Ishikawa (cell line): Measurements from ENCODE around the gene IFNL3.
"Not testable (repeated sequence)": the region's sequence is repeated elsewhere in the genome, so short reads cannot be mapped to it uniquely, and the experiment has no call there.

ENCODE experiments used
- CEBPB ChIP-seq: IDR thresholded peaks from 2 replicates; pipeline ENCODE4 v1.6.1; 2012
- CREB1 ChIP-seq: IDR thresholded peaks from 2 replicates; pipeline ENCODE4 v1.6.1; 2012; ENCODE audit warnings: low read depth
- EGR1 ChIP-seq: IDR thresholded peaks from 2 replicates; pipeline ENCODE4 v1.6.1; 2012
- EP300 ChIP-seq: IDR thresholded peaks from 2 replicates; pipeline ENCODE4 v1.6.1; 2012; ENCODE audit warnings: borderline replicate concordance
- FOXM1 ChIP-seq: IDR thresholded peaks from 2 replicates; pipeline ENCODE4 v1.6.1; 2012; ENCODE audit warnings: low read depth, borderline replicate concordance
- MAX ChIP-seq: IDR thresholded peaks from 2 replicates; pipeline ENCODE4 v1.6.1; 2012
- NFIC ChIP-seq: IDR thresholded peaks from 2 replicates; pipeline ENCODE4 v1.6.1; 2012
- RAD21 ChIP-seq: IDR thresholded peaks from 2 replicates; pipeline ENCODE4 v1.6.1; 2012; ENCODE audit warnings: low read depth
- TAF1 ChIP-seq: IDR thresholded peaks from 2 replicates; pipeline ENCODE4 v1.6.1; 2012; ENCODE audit warnings: low read depth, mild to moderate bottlenecking
- TCF12 ChIP-seq: IDR thresholded peaks from 2 replicates; pipeline ENCODE4 v1.6.1; 2012; ENCODE audit warnings: low read depth
- TEAD4 ChIP-seq: IDR thresholded peaks from 2 replicates; pipeline ENCODE4 v1.6.1; 2012
- USF1 ChIP-seq: IDR thresholded peaks from 2 replicates; pipeline ENCODE4 v1.6.1; 2012
- YY1 ChIP-seq: IDR thresholded peaks from 2 replicates; pipeline ENCODE4 v1.6.1; 2012; ENCODE audit warnings: low read depth
- ZBTB7A ChIP-seq: IDR thresholded peaks from 2 replicates; pipeline ENCODE4 v1.6.1; 2012; ENCODE audit warnings: low read depth
- TF ChIP-seq, protein P1 (sequence below): IDR thresholded peaks from 2 replicates; pipeline ENCODE4 v1.6.1; 2012; ENCODE audit warnings: low read depth, mild to moderate bottlenecking

The IFNL3 gene

DNA sequence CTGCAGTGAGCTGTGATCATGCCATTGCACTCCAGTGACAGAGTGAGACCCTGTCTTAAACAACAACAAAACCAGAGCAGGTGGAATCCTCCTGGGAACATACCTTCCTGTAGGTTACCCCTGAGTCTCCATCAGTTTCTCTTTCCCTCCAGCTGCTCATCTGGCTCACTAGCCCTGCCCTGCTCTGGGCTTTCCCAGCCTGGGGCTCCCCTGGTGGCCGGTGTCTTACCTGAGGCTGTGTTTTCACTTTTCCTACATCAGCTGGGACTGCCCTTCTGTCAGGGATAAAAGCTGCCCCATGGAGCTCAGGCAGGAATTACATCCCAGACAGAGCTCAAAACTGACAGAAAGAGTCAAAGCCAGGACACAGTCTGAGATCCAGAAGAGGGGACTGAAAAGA is 23.3 kb upstream of the IFNL3 start, which contains the start of gene IFNL2:
Gene IFNL2, plus strand, starts transcription at position 312 of the 400 bp plus-strand sequence. CDS start 173 bp downstream, outside the sequence.
- TF ChIP-seq ZBTB7A, YY1, EP300: not testable (repeated sequence)

DNA sequence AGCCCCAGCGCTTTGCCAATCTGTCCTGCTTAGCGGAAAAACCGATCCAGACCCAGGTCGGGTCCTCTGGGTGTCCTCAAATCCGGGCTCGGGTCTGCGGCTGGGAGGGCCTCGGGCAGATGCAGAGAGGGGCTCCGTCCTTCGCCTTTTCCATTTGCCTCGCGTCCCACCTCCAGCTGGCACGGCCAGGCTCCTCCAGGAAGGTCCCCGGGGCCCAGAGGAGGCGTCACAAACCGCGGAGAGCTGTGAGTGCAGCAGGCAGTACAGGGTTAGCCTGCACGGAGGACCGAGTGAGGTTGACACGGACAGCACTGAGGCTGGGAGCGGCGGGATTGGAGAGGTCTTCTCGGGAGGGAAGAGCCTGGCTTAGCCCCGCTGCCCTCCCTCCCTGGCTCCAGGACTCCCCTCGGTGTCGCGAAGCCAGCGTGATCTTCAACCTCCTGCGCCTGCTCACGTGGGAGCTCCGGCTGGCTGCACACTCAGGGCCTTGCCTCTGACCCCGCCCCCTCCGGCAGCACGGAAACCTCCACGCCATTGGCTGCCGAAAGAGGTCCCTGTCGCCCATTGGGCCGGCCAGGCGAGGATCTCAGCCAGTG is 20.6 kb upstream of the IFNL3 start:
- TF ChIP-seq TCF12 = no peak
- no peak for TF ChIP-seq RAD21
- TF ChIP-seq NFIC = no peak
- no peak for TF ChIP-seq TEAD4
- TF ChIP-seq, protein P1, sequence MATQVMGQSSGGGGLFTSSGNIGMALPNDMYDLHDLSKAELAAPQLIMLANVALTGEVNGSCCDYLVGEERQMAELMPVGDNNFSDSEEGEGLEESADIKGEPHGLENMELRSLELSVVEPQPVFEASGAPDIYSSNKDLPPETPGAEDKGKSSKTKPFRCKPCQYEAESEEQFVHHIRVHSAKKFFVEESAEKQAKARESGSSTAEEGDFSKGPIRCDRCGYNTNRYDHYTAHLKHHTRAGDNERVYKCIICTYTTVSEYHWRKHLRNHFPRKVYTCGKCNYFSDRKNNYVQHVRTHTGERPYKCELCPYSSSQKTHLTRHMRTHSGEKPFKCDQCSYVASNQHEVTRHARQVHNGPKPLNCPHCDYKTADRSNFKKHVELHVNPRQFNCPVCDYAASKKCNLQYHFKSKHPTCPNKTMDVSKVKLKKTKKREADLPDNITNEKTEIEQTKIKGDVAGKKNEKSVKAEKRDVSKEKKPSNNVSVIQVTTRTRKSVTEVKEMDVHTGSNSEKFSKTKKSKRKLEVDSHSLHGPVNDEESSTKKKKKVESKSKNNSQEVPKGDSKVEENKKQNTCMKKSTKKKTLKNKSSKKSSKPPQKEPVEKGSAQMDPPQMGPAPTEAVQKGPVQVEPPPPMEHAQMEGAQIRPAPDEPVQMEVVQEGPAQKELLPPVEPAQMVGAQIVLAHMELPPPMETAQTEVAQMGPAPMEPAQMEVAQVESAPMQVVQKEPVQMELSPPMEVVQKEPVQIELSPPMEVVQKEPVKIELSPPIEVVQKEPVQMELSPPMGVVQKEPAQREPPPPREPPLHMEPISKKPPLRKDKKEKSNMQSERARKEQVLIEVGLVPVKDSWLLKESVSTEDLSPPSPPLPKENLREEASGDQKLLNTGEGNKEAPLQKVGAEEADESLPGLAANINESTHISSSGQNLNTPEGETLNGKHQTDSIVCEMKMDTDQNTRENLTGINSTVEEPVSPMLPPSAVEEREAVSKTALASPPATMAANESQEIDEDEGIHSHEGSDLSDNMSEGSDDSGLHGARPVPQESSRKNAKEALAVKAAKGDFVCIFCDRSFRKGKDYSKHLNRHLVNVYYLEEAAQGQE = no peak
- TF ChIP-seq FOXM1 = no peak
- no peak for TF ChIP-seq ZBTB7A
- TF ChIP-seq MAX = no peak
- TF ChIP-seq USF1 = no peak
- TF ChIP-seq YY1 = no peak
- TF ChIP-seq EP300 = no peak
- TF ChIP-seq CEBPB = no peak
- no peak for TF ChIP-seq TAF1
- TF ChIP-seq EGR1 = no peak
- TF ChIP-seq CREB1 = no peak

GRCh38 chr19:39264306-39265290 is 19.8 kb upstream of the IFNL3 start:
- TF ChIP-seq NFIC (no peak), MAX (no peak), ZBTB7A (no peak), TEAD4 (no peak), USF1 (no peak), TAF1 (no peak), RAD21 (no peak), FOXM1 (no peak), EP300 (no peak)
- TF ChIP-seq, protein P1 = no peak

GRCh38 chr19:39263912-39264305 is 19.1 kb upstream of the IFNL3 start:
- TF ChIP-seq USF1 (no peak), MAX (no peak), ZBTB7A (no peak), TEAD4 (no peak), YY1 (no peak), FOXM1 (no peak), NFIC (no peak), EP300 (no peak), TAF1 (no peak), CREB1 (no peak), CEBPB (no peak), RAD21 (no peak), TCF12 (no peak), EGR1 (no peak)
- TF ChIP-seq, protein P1 = no peak
